ENCODE results near the gene PLXNA4. TPM values are rescaled to one million over a fixed set of nuclear protein-coding genes. Genes with fewer than 3 reads are reported as not detected.

The PLXNA4 gene
- total and polyA plus RNA-seq, 12 donors, result 0.83 to 17.0 (median 11.5) TPM

- 91 to 93% methylated on average over 8 of the region's 8 CpGs for WGBS, 2 donors
- intact Hi-C loops (cut with DNase I), result loop anchor here in 1 of 10 donors (10.0 kb wide), 1 partner anchor 50 kb away; no protein-coding TSS in a partner anchor
- ATAC-seq, result no peak
- H3K4me1 ChIP-seq, result peaks cover 0 to 5% (median 0%) of the 10 kb centered on the region in 9 donors
- no peaks in the 10 kb centered on the region for H3K9me3 ChIP-seq
- no peak for TF ChIP-seq CTCF (IDR thresholded peaks at IDR 0.05)
- H3K27ac ChIP-seq, result no peak overlapping the region
- H3K27me3 ChIP-seq, result peaks cover 0 to 27% (median 4%) of the 10 kb centered on the region in 7 donors
- no peak for DNase-seq
- H3K4me3 ChIP-seq, result no peak overlapping the region
- no peaks in the 10 kb centered on the region for H3K36me3 ChIP-seq
These were observed 11.4 kb downstream of the PLXNA4 start for GRCh38 chr7:132564849-132565248.

GRCh38 chr7:132564090-132564489 lies 12.2 kb downstream of the PLXNA4 start:
- DNase-seq (no peak), ATAC-seq (no peak)
- Histone ChIP-seq H3K27me3 (peaks cover 0 to 22% (median 4%) of the 10 kb centered on the region in 7 donors), H3K9me3 (no peaks in the 10 kb centered on the region), H3K4me3 (no peak overlapping the region), H3K36me3 (no peaks in the 10 kb centered on the region), H3K4me1 (peaks cover 0 to 5% (median 0%) of the 10 kb centered on the region in 9 donors), H3K27ac (no peak overlapping the region)
- TF ChIP-seq CTCF (IDR thresholded peaks at IDR 0.05), result no peak
- intact Hi-C loops (cut with DNase I), result loop anchor here in 1 of 10 donors (10.0 kb wide), 1 partner anchor 49 kb away; no protein-coding TSS in a partner anchor
- 74 to 81% methylated on average over 1 of the region's 1 CpG for WGBS, 2 donors

- DNase-seq (no peak), ATAC-seq (no peak)
- Histone ChIP-seq H3K36me3 (no peaks in the 10 kb centered on the region), H3K4me3 (no peak overlapping the region), H3K9me3 (no peaks in the 10 kb centered on the region), H3K27ac (no peak overlapping the region), H3K27me3 (peaks cover 0 to 18% (median 4%) of the 10 kb centered on the region in 7 donors), H3K4me1 (no peaks in the 10 kb centered on the region)
- WGBS, 2 donors, result 47 to 64% methylated on average over 1 of the region's 1 CpG
- intact Hi-C loops (cut with DNase I), result loop anchor here in 1 of 10 donors (10.0 kb wide), 1 partner anchor 48 kb away; no protein-coding TSS in a partner anchor
- no peak for TF ChIP-seq CTCF (IDR thresholded peaks at IDR 0.05)
These were observed 13.6 kb downstream of the PLXNA4 start for GRCh38 chr7:132562690-132563089.

- WGBS, 2 donors, result 76 to 87% methylated on average over 2 of the region's 2 CpGs
- intact Hi-C loops (cut with DNase I), result loop anchor here in 1 of 10 donors (10.0 kb wide), 1 partner anchor 47 kb away; no protein-coding TSS in a partner anchor
- Histone ChIP-seq H3K27me3 (peaks cover 0 to 14% (median 4%) of the 10 kb centered on the region in 7 donors), H3K36me3 (no peaks in the 10 kb centered on the region), H3K9me3 (no peaks in the 10 kb centered on the region), H3K27ac (no peak overlapping the region), H3K4me1 (no peaks in the 10 kb centered on the region), H3K4me3 (no peak overlapping the region)
- no peak for ATAC-seq
- DNase-seq, result no peak
- TF ChIP-seq CTCF (IDR thresholded peaks at IDR 0.05), result no peak
These were observed 14.5 kb downstream of the PLXNA4 start for GRCh38 chr7:132561763-132562162.

Data from heart right ventricle (tissue), 16 donors.